RWPE2 (cell line): ENCODE data around the gene UBE2H.
"Not testable (repeated sequence)": the region's sequence is repeated elsewhere in the genome, so short reads cannot be mapped to it uniquely, and the experiment has no call there.

Experiments
- ATAC-seq: fragments of 200-7000 bp; cut with Tn5 transposase; 3 replicates; pipeline ENCODE4 v1.9.1; 2021; ENCODE audit warnings: low read depth
- DNase-seq: peaks from one replicate; pipeline ENCODE4 v3.0.0-alpha.2; 2020; ENCODE audit warnings: low spot score
- H3K27ac ChIP-seq: fragments of 450-650 bp; 2 replicates; pipeline ENCODE4 v1.5.1; 2017; ENCODE audit warnings: mild to moderate bottlenecking; ENCODE audit not compliant: poor library complexity, severe bottlenecking
- H3K27me3 ChIP-seq: fragments of 250-450 bp; sonication (Bioruptor Pico); 2 replicates; pipeline ENCODE4 v1.5.1; 2021; ENCODE audit warnings: mild to moderate bottlenecking, moderate library complexity; ENCODE audit not compliant: insufficient read depth, poor library complexity, severe bottlenecking
- H3K36me3 ChIP-seq: fragments of 250-450 bp; sonication (Bioruptor Pico); 2 replicates; pipeline ENCODE4 v1.5.1; 2020; ENCODE audit warnings: low read depth, mild to moderate bottlenecking, moderate library complexity
- H3K4me1 ChIP-seq: fragments of 250-450 bp; sonication (Bioruptor Pico); 2 replicates; pipeline ENCODE4 v1.5.1; 2021; ENCODE audit warnings: mild to moderate bottlenecking, moderate library complexity; ENCODE audit not compliant: insufficient read depth, poor library complexity, severe bottlenecking
- H3K4me3 ChIP-seq: fragments of 250-450 bp; sonication (Bioruptor Pico); 2 replicates; pipeline ENCODE4 v1.5.1; 2021; ENCODE audit warnings: mild to moderate bottlenecking, moderate library complexity; ENCODE audit not compliant: severe bottlenecking
- H3K9me3 ChIP-seq: fragments of 250-450 bp; sonication (Bioruptor Pico); 2 replicates; pipeline ENCODE4 v1.5.1; 2021; ENCODE audit warnings: mild to moderate bottlenecking, moderate library complexity; ENCODE audit not compliant: severe bottlenecking
- TF ChIP-seq, protein P1 (sequence below): fragments of 450-650 bp; IDR thresholded peaks from one replicate; pipeline ENCODE4 v1.5.1; 2017; ENCODE audit warnings: mild to moderate bottlenecking, moderate library complexity; ENCODE audit not compliant: poor library complexity, severe bottlenecking

The UBE2H gene

DNA sequence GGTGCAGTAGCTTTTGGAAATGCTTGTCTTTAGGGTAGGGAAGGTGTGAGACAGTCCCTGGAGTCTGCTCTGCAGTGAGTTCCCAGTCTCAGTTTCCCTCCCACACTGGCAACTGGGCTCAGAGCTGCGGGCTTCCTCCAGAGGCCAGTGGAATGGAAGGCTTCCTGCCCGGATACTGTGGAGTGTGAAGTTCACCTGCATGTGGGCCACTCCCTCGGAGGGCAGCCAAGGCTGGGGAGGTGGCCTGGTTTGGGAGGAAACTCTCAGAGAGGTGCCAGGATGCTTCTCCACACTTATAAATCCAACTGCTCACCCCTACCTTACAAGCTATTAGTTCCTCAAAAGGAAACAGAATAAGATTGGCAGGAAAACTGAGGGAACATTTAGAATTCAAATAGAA lies 18.1 kb upstream of the UBE2H start:
- Histone ChIP-seq H3K27ac (peak overlapping the region; percentile 99), H3K4me1 (peaks cover 20% of the 10 kb centered on the region), H3K36me3 (no peaks in the 10 kb centered on the region), H3K27me3 (no peaks in the 10 kb centered on the region), H3K9me3 (no peaks in the 10 kb centered on the region), H3K4me3 (no peak overlapping the region)
- DNase-seq (no peak), ATAC-seq (peak; percentile 31; the same call in 2 of the 3 replicates)
- TF ChIP-seq, protein P1, sequence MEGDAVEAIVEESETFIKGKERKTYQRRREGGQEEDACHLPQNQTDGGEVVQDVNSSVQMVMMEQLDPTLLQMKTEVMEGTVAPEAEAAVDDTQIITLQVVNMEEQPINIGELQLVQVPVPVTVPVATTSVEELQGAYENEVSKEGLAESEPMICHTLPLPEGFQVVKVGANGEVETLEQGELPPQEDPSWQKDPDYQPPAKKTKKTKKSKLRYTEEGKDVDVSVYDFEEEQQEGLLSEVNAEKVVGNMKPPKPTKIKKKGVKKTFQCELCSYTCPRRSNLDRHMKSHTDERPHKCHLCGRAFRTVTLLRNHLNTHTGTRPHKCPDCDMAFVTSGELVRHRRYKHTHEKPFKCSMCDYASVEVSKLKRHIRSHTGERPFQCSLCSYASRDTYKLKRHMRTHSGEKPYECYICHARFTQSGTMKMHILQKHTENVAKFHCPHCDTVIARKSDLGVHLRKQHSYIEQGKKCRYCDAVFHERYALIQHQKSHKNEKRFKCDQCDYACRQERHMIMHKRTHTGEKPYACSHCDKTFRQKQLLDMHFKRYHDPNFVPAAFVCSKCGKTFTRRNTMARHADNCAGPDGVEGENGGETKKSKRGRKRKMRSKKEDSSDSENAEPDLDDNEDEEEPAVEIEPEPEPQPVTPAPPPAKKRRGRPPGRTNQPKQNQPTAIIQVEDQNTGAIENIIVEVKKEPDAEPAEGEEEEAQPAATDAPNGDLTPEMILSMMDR: no peak

DNA sequence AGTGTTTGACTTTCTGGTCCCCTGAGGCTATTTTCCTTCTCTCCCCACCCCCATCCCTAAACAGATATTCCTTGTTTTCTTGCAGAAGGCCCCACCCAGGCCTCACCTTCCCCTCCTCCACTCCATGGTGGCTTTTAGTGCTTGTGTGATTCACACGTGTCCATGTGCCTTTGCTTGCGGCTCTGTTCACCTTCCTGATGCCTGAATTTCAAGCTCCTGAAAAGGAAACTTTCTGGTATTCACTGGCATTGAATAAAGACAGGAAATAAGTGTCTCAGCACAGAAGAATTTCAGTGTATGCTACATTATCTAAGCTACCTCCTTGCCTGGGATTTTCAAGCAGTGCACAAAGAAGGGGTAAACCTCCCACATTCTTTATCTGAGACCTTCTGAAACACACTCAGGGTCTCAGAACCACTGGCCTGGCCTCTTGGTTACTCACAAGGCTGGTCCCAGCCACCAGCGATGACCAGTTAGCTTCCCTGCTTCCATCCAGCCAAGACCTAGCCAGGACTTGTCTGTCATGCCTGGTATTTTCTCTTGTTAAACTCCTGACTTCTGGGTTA lies 17.2 kb upstream of the UBE2H start:
- Histone ChIP-seq H3K27me3 (no peaks in the 10 kb centered on the region), H3K4me3 (no peak overlapping the region), H3K36me3 (no peaks in the 10 kb centered on the region), H3K9me3 (no peaks in the 10 kb centered on the region), H3K27ac (peak overlapping the region; percentile 99), H3K4me1 (peaks cover 20% of the 10 kb centered on the region)
- peak; percentile 95 for ATAC-seq
- peak; percentile 95 for DNase-seq
- TF ChIP-seq, protein P1: no peak

DNA sequence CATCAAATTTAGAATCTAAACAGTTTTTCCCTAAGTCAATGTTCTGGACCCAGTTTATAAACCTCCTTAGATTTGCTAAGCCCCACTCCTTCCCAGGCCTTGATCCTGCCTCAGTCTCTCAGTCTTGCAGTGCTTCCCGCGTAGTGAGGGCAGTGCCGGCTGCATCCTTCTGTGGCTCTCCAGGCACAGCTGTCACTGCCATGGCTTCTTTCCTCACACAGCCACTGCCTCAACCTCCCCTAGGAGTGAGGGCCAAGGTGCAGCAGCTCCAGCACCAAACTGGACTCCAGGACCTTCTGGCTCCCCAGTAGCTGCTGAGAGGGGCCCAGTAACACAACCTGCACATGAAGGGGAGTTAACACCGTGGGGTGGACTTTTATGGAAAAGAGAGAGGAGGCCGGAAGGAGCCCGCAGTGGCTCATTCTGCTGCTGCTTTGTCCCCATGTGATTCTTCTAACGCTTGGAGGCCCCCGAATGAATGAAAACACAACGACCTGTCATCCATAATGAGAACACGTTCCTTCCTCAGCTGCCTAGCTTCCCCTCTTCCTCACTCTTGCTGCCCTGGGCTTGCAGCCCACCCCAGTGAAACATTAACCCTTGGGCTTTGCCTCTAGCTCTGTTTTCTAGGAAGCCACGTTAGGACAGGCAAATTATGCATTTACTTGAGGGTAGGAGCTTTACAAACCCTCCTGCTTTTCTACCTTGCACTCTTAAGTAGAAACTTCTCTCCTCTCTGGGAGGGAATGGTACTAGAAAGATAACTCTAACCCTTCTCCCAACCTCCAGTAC lies 16.0 kb upstream of the UBE2H start:
- no peaks in the 10 kb centered on the region for H3K27me3 ChIP-seq
- H3K4me1 ChIP-seq: peaks cover 20% of the 10 kb centered on the region
- no peaks in the 10 kb centered on the region for H3K9me3 ChIP-seq
- H3K4me3 ChIP-seq: no peak overlapping the region
- peak overlapping the region; percentile 99 for H3K27ac ChIP-seq
- ATAC-seq: no peak
- no peak for DNase-seq
- TF ChIP-seq, protein P1: no peak
- no peaks in the 10 kb centered on the region for H3K36me3 ChIP-seq

DNA sequence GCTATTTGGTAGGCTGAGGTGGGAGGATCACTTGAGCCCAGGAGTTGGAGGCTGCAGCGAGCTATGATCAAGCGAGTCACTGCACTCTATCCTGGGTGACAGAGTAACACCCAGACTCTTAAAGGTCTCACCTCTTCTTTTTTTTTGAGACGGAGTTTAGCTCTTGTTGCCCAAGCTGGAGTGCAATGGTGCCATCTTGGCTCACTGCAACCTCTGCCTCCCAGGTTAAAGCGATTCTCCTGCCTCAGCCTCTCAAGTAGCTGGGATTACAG lies 7.4 kb upstream of the UBE2H start:
- not testable (repeated sequence) for ATAC-seq, H3K4me3 ChIP-seq, DNase-seq

DNA sequence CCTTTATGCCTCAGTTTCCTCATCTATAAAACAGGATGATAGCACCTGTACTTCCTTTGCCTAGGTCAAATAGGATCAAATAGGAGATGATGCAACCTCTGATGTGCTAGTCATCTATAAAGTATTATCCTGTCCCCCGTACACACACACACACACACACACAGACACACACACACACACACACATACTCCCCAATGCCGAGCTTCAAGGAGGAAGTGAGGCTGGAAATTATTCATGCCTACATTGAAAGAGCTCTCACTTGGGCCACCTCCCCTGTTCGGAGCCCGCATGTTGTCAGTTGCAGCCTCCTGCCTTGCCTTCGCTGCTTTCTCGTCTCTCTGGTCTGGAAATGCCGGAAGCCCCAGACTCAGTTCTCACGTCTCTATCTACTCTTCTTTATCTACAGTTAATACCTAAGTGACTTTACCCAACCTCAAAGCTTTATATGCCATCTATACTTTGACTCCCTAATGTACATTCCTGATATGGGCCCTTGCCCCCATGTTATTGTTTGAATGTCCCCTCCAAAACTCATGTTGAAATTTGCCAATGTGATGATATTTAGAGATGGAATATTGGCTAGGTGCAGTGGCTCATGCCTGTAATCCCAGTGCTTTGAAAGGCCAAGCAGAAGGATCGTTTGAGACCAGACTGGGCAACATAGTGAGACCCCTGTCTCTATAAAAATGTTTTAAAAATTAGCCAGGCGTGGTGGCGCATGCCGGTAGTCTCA lies 6.9 kb upstream of the UBE2H start:
- DNase-seq: no peak
- H3K27ac ChIP-seq: peak overlapping the region; percentile 95
- H3K9me3 ChIP-seq: no peaks in the 10 kb centered on the region
- TF ChIP-seq, protein P1: no peak
- ATAC-seq: no peak
- H3K4me3 ChIP-seq: no peak overlapping the region
- peaks cover 24% of the 10 kb centered on the region for H3K4me1 ChIP-seq
- H3K36me3 ChIP-seq: no peaks in the 10 kb centered on the region
- no peaks in the 10 kb centered on the region for H3K27me3 ChIP-seq

More for the DNA sequence above, 7.4 kb upstream of the UBE2H start:
- H3K36me3 ChIP-seq, H3K9me3 ChIP-seq, H3K27me3 ChIP-seq: not testable (repeated sequence)
- Histone ChIP-seq H3K27ac (peak overlapping the region; percentile 95), H3K4me1 (peaks cover 24% of the 10 kb centered on the region)
